Measurements from ENCODE around the gene CSKMT. TPM values are rescaled to one million over a fixed set of nuclear protein-coding genes. Genes with fewer than 3 reads are reported as not detected.
A peak's percentile ranks its signal among the peaks of the same experiment; 100 is the strongest.
"Not testable (repeated sequence)": the region's sequence is repeated elsewhere in the genome, so short reads cannot be mapped to it uniquely, and the experiment has no call there.

The CSKMT gene
- total RNA-seq, 1 donor from 2014 or later = 9.9 TPM

DNA sequence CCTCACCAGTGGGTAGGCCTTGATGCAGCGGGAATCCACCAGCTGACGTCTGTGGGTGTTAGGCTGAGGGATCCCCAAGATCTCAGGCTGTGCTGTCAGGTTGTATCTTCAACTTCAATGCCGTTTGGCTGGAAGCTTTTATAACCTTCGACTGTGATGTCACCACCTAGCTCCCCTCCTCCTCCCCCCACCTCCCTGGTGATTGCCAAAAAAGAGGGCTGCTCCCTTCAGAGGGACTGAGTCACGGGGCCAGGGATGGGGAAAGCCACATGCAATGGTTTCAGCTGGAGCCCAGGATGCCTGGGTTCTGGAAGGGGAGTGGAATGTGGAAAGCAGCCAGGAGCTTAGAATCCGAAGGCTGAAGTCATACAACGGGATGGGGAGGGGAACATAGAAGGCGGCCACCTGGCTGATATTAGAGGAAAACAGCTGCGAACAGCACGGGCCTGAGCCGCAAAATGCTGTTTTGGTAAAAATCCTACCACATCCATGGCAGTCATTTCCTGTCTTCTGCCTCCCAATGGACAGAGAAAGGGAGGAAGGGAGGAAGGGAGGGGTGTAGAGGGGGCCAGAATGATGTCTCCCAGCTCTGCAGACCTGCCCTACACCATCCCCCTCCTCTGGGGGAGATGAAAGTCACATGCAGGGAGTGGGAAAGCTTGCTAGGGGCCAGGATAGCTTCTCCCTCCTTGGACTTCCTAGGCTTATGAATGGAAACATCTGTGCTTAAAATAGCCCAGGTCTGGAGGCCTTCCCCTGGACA is 24.5 kb downstream of the CSKMT start, which contains the start of gene LRRN4CL:
TSS of gene LRRN4CL (minus strand) at position 110 of the 763 bp plus-strand sequence. CDS start 1,022 bp downstream, outside the sequence.
- peak; percentile 93 for DNase-seq

DNA sequence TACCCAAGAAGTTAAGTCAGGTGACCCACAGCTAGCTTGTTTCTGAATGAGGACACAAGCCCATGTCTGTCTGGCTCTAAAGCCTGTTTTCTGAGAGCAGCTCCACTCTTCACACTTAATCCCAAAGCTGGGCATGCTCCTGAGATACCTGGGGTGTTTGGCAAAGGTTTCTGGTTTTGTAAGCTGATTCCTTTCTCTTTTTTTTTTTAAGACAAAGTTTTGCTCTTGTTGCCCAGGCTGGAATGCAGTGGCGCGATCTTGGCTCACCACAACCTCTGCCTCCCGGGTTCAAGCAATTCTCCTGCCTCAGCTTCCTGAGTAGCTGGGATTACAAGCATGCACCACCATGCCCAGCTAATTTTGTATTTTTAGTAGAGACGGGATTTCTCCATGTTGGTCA is 28.5 kb downstream of the CSKMT start:
- DNase-seq = not testable (repeated sequence)

DNA sequence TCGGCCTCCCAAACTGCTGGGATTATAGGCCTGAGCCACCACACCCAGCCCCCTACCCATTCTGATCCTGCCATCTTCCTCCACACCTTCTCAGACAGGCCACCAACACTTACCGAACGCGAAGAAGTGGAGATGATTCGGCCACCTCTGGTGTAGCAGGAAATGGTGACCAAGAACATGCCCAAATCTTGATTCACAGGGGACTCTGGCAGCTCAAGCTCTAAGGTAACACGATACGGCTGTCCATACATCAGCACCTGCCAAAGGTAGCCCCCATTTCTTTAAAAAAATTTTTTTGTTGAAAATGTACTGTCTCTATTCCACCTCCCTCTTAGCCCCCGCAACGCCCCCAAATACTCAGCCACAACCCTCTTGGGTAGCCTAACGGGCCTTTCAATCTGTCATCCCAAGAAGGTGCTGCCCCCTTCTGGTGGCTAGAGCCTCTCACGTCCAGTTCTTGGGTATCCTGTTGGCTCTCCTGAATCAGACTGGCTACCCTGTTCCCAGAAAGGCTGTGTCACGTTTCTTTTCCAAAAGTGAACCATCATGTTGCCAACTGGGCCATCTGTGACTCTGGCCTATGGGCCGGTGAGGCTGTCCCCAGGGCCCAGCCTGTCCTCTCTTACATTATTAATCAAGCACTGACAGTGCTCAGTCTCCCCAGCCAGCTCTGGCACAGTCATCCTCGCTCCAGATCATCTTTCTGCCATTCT is 29.5 kb downstream of the CSKMT start:
- DNase-seq = peak; percentile 25

DNA sequence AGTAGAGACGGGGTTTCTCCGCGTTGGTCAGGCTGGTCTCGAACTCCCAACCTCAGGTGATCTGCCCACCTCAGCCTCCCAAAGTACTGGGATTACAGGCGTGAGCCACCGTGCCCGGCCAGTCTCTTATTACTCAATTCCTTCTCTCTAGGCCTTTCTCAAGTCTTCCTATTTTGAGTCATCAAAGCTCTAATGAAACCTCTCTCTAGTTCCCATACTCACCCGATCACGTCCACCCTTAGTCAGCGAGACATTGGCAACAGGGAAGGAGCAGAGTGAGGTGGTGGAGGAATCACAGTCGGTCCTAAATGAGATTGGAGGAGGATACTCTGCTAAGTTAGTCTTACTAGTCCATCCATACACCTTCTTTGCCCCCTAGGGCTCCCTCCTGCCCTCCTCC is 37.1 kb downstream of the CSKMT start:
- DNase-seq = no peak

DNA sequence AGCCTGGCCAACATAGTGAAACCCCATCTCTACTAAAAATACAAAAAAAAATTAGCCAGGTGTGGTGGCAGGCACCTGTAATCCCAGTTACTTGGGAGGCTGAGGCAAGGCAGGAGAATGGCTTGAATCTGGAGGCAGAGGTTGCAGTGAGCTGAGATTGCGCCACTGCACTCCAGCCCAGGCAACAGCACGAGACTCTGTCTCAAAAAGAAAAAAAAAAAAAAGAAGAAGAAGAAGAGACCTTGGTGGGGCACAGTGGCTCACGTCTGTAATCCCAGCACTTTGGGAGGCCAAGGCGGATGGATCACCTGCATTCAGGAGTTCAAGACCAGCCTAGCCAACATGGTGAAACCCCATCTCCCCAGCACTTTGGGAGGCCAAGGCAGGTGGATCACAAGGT is 38.8 kb downstream of the CSKMT start:
- not testable (repeated sequence) for DNase-seq

DNA sequence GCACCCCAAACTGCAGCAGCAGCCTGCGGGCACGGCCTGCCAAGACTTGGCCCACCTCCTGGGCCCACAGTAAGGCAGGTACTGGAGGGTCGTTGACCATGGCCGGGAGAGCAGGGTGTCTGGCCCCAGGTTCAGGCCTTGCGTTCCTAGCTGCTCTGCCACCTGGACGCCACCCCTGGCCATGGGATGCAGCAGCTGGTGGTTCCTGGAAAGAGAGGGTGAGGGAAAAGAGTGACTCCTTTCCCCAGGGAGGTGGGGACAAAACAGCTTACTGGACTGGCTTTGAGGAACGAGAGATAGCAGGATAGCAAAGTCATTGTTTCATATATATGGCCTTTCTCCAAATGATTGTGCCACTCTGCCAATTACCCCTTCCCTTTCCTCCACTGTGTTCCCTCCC is 40.3 kb downstream of the CSKMT start:
- no peak for DNase-seq

DNA sequence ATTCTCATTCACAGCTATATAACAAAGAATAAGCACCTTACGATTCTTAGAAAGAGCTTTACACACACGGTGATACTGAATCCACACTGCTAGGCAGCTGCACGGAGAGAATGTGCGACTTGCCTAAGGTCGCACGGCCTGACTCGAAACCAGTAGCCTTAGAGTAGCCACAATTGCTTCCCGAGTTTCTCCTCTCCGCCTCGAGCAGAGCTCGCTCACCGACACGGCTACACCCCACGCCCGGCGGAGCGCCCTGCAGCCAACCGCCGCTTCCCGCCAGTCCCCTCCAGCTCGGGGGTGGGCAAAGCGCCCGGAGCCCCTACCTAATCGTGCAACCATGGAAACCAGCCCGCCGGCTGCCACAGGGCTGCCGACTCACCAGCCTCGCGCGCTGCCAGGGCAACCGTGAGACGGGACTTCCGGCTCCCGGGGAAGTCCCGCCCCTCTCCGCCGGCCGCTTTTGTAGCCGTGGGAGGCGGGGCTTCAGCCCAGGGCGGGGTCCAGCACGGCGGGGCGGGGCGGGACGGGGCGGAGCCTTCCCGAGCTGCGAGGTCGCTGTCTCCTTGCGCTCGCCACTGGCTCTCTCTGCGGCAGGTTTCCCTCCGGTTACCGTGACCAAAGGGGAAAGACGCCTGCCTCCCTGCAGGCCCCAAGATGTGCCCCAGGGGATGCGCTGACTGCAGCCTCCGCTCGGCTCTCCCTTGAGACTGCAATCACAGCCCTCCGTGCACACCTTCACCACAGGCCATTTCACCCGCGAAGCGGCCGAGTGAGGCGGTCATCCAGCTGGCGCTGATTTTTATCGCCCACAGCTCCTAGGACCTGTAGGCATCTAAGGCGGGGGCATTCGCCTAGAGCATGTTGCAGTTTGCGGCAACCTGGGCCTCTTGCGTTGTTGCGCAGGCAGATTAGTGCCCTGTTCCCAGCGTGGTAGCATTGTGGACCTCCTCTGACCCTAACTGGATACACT is 41.1 kb downstream of the CSKMT start:
- DNase-seq = peak; percentile 88

DNA sequence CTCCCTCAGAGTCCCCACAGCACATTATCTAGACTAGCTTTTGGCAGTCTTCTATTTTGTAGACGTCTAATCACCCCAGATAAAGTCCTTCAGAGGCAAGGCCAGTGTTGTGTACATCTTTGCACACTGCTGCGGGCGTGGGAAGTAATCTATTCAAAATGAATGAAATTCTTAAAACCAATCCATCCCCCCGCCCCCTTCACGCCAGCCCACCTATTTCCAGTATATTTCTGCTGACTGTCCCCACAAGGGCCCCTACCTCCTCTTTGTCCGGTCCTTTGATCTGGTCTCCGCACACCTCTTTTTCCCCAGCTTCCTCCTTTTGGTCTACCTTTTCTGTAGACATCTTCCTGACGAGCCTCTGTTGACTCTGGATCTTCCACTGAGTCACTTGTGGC is 41.7 kb downstream of the CSKMT start:
- no peak for DNase-seq

DNA sequence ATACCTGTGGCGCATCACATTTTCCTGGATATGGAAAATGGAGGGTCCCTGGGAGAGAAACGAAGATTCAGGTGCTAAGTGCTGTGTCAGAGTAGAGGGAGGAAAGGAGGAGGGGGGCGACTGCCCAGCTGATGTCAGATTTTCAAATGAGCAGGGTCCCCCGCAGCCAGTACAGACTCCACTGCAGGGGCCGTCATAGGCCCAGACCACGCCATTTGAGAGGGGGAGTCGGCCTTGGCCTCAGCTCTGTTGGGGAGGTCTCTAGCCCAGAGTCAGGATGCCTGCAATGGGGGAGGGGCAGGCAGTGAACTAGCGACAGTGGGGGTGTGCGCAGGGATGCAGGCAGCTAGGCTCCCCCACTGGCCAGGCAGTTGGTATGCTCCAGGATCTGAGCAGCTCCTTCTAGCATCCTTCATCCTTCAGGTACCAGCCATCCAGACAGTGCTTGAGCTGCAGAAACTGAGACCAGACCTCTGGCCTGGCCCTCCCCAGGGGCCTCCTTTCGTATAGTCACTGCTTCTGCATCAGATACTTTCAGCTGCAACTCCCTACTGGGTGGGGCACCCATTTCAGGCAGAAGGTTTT is 42.3 kb downstream of the CSKMT start, which contains the start of the genes BSCL2 and GNG3:
TSS of gene BSCL2 (minus strand) at position 148 of the 585 bp plus-strand sequence. CDS start 229 bp downstream, outside the sequence.
TSS of gene GNG3 (plus strand) at position 400 of the 585 bp plus-strand sequence. CDS start 620 bp downstream, outside the sequence.
- DNase-seq = no peak

DNA sequence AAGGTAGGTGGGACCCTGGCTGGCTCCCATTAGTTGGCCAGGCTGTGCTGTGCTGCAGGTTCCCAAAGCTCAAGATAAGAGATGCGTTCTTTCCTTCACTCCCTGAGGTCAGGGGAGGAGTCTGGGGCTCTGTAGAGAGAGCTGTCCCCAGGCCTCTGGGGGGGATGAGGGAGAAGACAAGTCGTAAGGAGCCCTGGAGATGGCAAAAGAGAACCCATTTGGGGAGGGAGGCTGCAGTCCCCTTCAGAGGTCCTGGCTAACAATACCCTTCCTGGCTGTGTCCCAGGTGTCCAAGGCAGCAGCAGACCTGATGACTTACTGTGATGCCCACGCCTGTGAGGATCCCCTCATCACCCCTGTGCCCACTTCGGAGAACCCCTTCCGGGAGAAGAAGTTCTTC is 43.3 kb downstream of the CSKMT start:
- DNase-seq = no peak

DNA sequence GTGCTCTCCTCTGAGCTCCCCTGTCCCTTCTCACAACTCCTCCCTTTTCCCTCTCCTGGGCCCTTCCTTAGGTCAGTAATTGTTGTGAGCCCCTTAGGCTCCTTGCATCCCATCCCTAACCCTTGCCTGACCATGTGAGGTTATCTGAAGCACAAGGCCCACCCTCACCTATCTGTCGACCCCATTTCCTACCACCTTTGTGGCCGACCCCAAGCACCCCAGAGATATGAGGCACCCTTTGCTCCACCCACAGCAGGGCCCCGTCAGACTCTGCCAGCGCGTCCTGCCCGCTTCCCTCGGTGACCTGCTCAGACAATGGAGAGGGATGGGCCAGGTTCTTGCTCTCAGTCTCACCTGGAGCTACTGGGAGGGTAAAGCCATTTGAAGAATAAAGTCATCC is 43.7 kb downstream of the CSKMT start:
- DNase-seq = no peak

DNA sequence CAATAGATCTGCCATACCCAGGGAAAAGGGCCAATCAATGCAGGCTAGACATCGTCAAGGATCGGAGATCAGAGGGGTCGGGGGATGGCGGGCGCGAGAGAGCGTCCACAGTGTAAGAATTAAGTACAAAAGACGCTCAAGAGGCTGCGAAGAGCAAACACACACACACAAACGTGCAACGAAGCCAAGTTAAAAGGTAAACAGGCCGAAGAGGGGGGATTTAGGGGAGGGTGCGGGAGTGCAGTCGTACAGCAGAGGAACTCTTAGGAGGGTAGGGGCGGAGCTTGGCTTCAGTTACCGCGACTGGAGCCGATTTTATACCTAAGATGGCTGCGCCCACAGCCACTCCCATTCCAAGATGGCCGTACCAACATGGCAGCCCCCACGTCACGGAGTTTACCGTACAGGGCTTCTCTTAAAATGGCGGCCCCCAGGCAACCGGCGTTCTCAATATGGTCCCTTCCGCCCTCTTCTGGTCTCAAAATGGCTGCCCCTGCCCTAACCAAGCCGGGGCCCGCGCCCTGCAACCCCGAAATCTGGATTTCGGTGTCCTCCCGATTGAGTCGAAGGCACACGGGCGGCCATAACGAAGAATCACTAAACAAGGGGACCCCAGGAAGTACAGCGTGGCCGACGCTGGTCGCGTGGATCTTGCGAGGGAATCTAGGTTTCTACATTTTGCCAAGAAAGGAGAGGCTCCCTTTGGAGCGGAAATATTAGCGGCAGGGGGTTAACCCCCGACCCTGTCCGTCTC is 44.3 kb downstream of the CSKMT start:
- peak; percentile 98 for DNase-seq

DNA sequence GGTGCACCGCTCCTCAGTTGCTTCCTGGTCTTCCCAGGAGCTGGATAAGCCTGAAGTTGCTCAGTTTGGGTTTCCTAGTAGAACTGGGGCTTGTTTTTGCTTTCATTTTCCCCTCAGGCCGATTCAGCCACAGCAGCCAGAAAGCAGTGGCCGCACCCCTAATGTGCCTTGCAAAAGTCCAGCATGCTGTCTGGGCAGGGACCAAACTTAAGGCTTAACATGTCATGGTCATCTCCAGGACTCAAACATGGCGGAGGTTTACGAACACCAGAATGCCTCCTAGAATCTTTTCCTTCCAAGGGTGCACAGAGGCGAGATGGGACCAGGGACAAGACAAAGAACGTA is 44.9 kb downstream of the CSKMT start:
- DNase-seq = no peak

DNA sequence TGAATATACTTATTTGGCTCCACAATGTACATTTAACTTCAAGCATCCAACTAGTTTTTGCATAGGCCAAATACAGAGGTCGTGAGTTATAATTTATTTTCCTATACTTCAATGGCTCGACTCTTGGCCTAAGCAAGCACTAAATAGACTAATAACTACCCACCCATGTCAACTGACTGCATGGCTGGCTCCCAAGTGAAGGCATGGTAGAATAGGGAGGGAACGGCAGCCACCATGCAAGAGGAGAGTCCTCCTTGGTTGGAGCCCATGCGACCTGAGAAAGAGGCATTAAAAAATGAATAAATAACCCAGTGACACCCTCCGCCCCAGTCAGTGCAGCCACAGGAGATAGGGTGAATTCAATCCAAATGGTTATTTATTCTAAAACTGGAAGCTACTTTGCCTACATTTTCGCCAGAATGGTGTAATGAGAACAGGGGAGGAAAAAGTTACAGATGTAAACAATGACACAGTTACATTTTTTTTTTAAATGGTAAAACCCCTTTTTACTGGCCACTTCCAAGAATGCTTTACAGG is 47.2 kb downstream of the CSKMT start:
- DNase-seq = no peak

DNA sequence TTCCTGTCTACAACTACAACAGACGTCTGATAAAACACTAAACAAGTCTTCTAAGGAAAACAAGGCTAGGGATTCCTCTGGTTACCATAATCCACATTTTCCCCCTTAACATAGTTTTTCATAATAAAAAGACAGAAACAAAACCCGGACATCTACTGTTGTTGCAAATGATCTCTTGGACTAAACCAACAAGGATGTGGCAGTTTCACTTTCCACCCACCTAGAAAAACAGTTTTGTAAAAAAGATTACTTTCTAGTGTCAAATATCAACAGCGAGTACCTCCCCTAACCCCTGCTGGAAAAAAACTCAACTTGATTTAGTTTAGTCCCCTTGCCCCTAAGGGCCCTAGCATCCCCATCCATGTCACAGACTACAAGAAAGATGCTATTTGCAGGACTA is 47.7 kb downstream of the CSKMT start:
- no peak for DNase-seq

DNA sequence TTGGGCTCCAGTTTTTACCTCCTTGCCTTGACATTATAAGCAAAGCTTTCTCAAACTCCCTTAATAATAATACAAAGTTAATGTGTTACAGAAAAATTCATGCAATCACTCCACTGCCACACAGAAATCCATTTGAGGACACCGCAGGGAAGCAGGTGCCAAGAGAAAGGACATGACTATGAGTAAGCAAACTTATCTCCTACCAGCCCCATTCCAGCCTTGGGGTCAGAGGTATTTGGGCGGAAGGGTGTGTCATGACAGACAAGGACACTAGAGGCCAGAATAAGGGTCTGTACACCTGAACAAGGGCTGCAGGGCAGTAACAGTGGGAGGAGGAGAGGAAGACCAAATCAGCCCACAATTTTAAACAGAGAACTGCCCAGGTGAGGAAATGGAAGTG is 48.2 kb downstream of the CSKMT start:
- no peak for DNase-seq

DNA sequence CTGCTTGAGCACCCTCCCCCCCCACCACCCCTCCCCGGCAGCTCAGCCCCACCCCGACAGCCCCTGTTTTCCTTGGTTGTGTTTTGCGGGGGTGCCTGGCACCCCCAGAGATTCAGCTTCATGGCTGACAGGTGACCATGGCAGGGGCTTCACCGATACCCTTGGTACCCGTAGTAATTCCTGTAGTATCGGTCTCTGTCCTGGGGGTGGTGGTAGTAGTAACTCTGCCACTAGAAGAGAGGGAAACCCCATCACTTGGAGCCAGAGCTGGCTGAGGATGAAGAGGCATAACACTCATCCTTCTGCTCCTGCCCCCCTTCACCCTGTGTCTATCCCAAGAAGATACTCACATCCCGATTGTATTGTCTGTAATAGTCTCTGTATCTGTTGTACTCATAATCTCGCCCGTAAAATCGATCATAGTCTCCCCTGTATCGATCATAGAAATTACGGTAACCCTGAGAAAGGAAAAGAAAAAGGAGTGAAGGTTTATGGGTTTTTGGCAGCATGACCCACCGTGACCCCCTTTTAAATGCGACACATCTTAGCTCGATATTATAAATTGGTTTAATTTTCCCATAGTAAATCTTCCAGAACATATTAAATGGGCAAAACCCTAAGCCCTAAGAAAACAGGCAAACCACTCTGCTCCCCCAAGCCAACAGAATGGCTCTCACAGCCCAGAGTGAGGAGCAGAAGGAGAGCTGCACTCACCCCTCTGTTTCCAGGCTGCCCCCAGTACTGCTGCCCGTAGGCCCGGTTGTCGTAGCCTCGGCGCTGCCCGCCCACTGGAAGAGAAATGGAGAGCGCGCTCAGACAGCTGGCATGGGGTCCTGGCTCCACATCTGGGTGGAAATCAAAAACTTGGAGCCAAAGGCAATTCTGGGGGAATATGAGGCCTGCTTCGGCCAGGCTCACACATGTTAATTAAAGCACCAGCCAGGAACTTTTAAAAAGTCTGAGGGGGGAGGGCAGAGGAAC is 50.3 kb downstream of the CSKMT start:
- no peak for DNase-seq

DNA sequence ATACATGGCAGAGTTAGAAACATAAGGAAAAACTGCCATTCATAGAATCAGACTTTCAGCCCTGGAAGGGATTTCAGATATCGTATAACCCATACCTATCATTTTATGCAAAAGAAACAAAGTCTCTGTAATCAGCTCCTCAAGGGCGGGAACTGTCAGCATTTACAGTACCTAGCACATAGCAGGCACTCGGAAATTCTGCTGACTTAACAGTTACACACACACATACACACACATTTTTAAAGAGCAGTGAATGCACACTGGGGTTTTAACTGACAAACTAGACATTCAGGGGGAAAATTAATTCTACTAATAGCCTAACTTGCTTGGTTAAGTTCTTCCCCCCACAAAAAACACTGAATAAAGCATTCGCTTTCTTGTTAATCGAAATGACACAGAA is 51.1 kb downstream of the CSKMT start:
- DNase-seq = no peak

DNA sequence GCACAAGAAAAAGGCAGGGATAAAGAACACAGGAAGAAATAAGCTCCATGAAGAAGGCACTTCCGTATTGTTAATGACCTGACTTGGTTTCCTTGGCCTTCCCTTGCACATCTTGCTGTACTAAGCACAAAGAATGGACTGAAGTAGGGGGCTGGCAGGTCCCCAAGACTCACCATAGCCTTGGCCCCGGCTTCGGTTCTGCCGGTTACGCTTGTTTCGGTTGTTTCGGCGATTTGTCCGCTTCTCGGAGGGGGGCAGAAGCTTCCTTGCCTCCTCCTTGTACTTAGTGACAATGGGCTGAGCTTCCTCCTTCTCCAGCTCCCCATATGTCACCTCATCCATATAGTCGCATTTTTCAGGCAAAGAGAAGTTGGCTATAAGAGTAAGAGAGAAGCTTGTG is 51.7 kb downstream of the CSKMT start:
- no peak for DNase-seq
